Lower lobe of right lung (tissue), 2 donors: ENCODE data around the gene RAD51B. TPM values are rescaled to one million over a fixed set of nuclear protein-coding genes. Genes with fewer than 3 reads are reported as not detected.
A peak's percentile ranks its signal among the peaks of the same experiment; 100 is the strongest.

Experiments used
- ATAC-seq, 2 donors: fragments of 200-7000 bp; cut with Tn5 transposase; one replicate each; pipeline ENCODE4 v1.9.1; 2020 to 2022; ENCODE audit warnings: mild to moderate bottlenecking in 2 of 2, moderate library complexity in 2 of 2
- DNase-seq: peaks from one replicate; pipeline ENCODE4 v3.0.0-alpha.2; 2020
- H3K27ac ChIP-seq: fragments of 200-600 bp; one replicate; pipeline ENCODE4 v1.8.0; 2022
- H3K27me3 ChIP-seq: fragments of 200-600 bp; one replicate; pipeline ENCODE4 v1.8.0; 2022; ENCODE audit warnings: low read depth
- H3K36me3 ChIP-seq: fragments of 200-600 bp; one replicate; pipeline ENCODE4 v1.8.0; 2022; ENCODE audit warnings: mild to moderate bottlenecking
- H3K4me1 ChIP-seq: fragments of 200-600 bp; one replicate; pipeline ENCODE4 v1.8.0; 2022
- H3K4me3 ChIP-seq: fragments of 200-600 bp; one replicate; pipeline ENCODE4 v1.8.0; 2022; ENCODE audit warnings: mild to moderate bottlenecking
- H3K9me3 ChIP-seq: fragments of 200-600 bp; one replicate; pipeline ENCODE4 v1.8.0; 2022
- CTCF ChIP-seq: fragments of 200-600 bp; IDR thresholded peaks from one replicate; pipeline ENCODE4 v1.8.0; 2022; ENCODE audit warnings: antibody characterized with exemption, mild to moderate bottlenecking
- intact Hi-C: fragments of 100-400 bp; cut with DNase I; formaldehyde crosslinking; loops from one replicate; pipeline ENCODE4 v1.11.0; 2022
- total RNA-seq: library from RNA; stranded (reverse); fragmentation: NEBNext Ultra II Directional; extraction: Animal tissue kit (Norgen Biotek cat#: 25700); gene quantifications from one replicate; pipeline ENCODE4 v1.2.1, GENCODE V29; 2021
- donor health status: DM: no; HTN: yes; CAD: no; lungs with severe emphysema.

RAD51B gene
- total RNA-seq, 1 donor from 2014 or later = 22.2 TPM

DNA sequence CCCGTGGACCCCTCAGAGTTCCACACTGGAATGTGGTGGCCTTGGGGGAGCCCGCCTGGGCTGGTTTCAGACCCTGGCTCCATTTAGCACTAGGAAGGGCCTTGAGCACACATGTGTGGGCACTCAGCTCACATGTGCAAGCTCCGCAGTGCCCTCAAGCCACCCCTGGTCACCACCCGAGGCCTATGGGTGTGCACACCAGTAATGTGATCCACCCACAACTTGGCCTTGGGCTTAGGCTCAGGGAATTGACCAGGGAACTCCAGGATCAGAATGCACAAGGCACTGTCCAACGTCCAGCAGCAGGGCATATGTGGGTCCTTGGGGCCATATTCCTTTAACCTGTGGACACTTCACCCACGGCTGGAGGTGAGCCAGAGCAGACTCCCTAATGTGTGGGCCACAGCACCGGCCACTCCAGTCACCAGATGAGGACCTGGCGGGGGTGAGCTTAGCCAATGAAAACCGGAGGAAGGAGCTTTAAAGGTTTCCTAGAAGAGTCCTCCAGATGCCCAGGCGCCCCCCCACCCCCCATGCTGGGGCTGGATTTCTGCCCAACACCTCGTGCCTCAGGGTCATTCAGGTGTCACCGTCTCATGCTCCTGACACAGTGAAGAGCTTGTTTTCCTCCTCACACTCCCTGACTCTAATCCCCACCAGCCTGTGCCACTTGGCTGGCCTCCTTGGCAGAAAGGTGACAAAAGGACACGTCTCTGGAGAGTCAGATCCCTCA, 764.1 kb downstream of the RAD51B start:
- H3K4me1 ChIP-seq = peaks cover 19% of the 10 kb centered on the region
- no peaks in the 10 kb centered on the region for H3K9me3 ChIP-seq
- H3K27ac ChIP-seq = no peak overlapping the region
- no peaks in the 10 kb centered on the region for H3K36me3 ChIP-seq
- TF ChIP-seq CTCF = no peak
- H3K4me3 ChIP-seq = no peak overlapping the region
- intact Hi-C loops = no loop called here
- DNase-seq = peak; percentile 65
- peak; percentile 41 to 62 for ATAC-seq
- no peaks in the 10 kb centered on the region for H3K27me3 ChIP-seq

DNA sequence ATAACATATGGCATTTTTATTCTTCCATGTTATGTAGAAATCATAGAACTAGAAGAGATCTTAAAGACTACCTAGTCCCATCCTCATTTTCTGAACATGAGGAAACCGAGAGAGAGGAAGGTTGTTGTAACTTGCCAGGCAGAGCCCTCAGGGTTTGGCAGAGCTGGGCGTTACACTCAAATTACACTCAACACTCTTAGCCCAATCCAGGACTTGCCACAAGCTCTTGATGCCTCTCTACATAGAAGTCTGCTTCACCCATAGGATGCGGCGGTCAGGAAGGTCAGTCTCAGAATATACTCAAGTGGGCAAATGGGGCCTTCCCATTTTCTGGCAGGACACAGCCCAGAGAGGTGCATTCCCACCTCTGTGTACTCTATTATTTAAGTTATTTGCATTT, 765.2 kb downstream of the RAD51B start:
- no peak overlapping the region for H3K4me3 ChIP-seq
- DNase-seq = no peak
- no peaks in the 10 kb centered on the region for H3K27me3 ChIP-seq
- TF ChIP-seq CTCF = no peak
- no peaks in the 10 kb centered on the region for H3K36me3 ChIP-seq
- peak; percentile 65 to 74 for ATAC-seq
- H3K4me1 ChIP-seq = peaks cover 20% of the 10 kb centered on the region
- no peaks in the 10 kb centered on the region for H3K9me3 ChIP-seq
- H3K27ac ChIP-seq = peak overlapping the region; percentile 19
- intact Hi-C loops = no loop called here

DNA sequence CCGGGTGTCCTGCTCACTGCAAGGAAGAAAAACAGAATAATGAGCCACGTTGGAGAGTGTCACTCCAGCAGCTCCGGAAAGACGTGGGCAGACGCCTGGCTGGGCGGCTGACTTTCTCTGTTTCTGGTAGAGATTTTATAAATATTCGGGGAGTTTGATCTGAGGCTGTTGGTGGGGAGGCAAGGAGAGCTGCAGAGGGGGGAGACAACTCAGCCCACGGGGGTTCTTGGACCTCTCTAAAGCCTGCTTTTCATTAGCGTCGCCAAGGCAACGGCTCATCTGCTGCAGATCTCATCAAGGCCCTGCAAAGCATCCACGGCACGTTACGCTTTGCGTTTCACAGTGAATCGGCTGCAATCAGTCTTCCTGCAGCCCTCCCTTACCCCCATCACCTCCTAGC, 766.1 kb downstream of the RAD51B start:
- no peak for ATAC-seq
- peaks cover 28% of the 10 kb centered on the region for H3K4me1 ChIP-seq
- no peak overlapping the region for H3K27ac ChIP-seq
- no peaks in the 10 kb centered on the region for H3K9me3 ChIP-seq
- TF ChIP-seq CTCF = no peak
- no peaks in the 10 kb centered on the region for H3K36me3 ChIP-seq
- H3K4me3 ChIP-seq = no peak overlapping the region
- intact Hi-C loops = no loop called here
- H3K27me3 ChIP-seq = no peaks in the 10 kb centered on the region
- DNase-seq = no peak

DNA sequence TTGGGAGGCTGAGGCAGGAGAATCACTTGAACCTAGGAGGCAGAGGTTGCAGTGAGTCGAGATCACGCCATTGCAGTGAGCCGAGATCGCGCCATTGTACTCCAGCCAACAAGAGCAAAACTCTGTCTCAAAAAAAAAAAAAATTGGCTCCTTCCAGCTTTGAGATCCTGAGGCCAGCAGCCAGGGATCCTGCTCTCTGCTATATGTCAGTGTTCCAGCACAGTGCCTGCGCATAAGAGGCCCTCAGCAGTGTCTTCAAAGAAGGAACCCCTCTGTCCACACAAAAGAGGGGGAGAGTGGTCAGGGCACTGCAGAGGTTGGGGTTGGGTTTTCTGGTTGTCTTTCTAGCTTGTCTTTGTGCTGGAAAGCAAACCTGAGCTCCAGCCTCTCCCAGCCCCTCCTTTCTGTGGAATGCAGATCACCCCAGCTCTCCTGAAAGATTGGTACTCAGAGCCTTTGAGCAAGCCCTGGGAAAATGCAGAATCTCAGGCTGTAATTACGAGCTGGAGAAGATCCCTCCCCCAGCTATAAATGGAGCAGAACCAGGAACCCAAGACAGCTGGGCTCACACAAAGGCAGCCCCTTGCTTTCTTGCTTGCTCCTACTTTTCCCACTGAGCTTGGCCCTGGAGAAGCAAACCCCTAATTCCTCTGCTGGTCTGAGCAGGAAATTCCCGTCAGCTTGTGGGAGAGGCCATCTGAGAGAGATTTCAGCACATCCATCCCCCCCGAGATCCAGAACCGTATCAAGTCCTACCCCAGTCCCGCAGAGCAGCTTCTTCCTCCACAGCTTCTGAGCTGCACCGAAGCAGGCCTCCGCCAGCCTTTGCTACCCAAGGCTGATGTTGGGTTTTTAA, 767.5 kb downstream of the RAD51B start:
- no peak for TF ChIP-seq CTCF
- Histone ChIP-seq H3K27me3 (no peaks in the 10 kb centered on the region), H3K4me3 (no peak overlapping the region), H3K9me3 (no peaks in the 10 kb centered on the region), H3K36me3 (no peaks in the 10 kb centered on the region), H3K27ac (peak overlapping the region; percentile 46), H3K4me1 (peaks cover 28% of the 10 kb centered on the region)
- intact Hi-C loops = no loop called here
- no peak for DNase-seq
- ATAC-seq = peak; percentile 57 to 61

GRCh38 chr14:68587931-68588330, 768.4 kb downstream of the RAD51B start:
- H3K27me3 ChIP-seq = no peaks in the 10 kb centered on the region
- no peak overlapping the region for H3K27ac ChIP-seq
- H3K4me3 ChIP-seq = no peak overlapping the region
- H3K36me3 ChIP-seq = no peaks in the 10 kb centered on the region
- DNase-seq (no peak), ATAC-seq (no peak)
- H3K4me1 ChIP-seq = peaks cover 28% of the 10 kb centered on the region
- no peaks in the 10 kb centered on the region for H3K9me3 ChIP-seq
- intact Hi-C loops = no loop called here
- TF ChIP-seq CTCF = no peak
